AG20443 (cell line): Measurements from ENCODE around the gene TOP2B.

ENCODE experiments used
- DNase-seq: peaks from one replicate; pipeline ENCODE4 v3.0.0; 2012; ENCODE audit warnings: low spot score, mixed read lengths

The TOP2B gene

DNA sequence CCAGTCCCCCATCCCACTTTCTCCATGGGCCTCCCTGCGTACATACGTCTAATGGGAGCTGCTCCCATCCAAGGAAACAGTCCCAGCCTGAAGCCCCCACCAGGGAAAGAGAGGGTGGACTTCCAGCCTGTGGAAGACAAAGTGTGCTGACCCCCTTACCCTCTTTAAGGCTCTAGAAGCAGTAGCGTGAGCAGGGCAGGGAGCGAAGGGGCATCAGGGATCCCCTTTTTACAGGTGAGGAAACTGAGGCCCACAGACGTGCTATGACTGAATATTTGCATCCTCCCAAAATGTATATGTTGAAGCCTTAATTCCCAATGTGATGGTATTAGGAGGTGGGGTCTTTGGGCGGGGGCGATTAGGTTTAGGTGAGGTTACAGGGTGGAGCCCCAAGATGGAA lies 83.4 kb downstream of the TOP2B start:
- DNase-seq, result no peak

DNA sequence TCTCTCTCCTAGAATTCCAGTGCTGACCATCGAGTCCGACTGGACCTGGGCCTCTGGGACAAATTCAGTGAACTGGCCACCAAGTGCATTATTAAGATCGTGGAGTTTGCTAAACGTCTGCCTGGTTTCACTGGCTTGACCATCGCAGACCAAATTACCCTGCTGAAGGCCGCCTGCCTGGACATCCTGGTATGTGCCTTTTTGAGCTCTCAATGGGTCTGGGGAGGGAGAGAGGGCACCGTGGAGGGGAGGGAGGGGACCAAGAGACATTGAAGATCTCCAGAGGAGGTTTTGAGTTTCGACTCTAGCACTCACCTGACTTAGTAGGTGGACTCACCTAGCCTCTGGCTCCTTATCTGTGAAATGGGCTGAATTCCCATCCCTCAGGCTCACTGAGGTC lies 84.2 kb downstream of the TOP2B start:
- DNase-seq, result no peak

DNA sequence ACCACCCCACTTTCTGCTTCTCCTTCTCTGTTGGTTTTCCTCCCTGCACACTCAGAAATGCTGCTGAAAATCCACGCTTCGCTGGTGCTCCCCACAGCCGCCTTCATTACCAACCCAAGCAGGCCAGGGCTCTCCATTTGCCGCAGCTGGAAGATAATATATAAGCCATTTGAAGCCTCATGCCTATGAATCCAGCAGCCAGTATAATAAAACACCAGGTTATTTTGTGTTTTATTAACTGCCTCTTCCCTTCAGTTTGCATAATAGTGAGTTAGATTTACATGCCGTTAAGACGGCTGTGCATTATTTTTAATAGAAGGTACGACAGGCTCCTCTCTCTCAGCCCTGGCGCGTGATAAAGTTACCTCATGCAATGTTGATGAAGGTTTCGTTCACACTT lies 86.6 kb downstream of the TOP2B start:
- DNase-seq, result no peak

DNA sequence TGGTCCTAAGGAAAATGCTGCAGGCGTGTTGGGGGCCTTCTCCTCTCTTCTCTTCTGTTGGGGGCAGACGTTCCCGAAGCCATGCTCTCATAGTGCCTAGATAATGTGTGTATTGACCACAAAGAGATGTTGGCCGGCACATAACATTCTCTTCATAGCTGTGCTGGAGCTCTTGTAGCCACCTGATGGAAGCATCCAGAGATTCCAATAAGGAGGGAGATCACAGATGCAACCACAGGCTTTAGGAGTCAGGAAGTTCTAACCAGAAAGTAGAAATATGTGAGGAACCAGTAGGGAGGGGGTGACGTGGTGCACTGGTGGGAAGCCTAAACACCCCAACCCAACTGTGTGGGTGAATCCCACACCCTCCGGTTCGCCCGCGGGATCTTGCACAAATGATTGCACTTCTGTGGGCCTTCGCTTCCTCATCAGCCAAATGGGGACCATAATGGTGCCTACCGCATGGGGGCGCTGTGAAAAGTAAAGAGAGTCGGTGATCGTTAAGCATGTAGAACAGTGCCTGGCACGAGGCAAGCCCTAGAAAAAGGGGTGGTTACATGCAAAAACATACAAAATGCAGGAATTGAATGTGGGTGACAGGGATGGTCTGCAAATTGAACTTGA lies 87.8 kb downstream of the TOP2B start:
- no peak for DNase-seq

DNA sequence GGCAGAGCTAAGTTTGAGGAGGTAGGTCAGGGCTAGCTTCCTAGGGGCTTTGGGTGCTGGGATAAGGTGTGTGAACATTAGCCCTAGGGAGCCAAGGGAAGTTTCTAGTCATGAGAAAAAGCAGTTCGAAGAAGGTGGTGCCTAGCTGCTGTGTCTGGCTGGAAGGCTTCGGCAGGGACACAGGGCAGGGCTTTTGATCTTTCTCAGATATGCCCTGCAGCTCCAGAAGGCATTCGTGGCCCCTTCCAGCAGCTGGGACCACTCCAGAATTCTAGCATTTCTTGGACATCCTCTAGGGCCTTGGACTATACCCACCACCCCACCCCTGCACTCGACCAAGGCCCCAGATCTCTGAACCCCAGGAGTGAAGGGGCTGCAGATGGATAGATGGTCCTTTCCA lies 88.6 kb downstream of the TOP2B start:
- DNase-seq, result no peak

DNA sequence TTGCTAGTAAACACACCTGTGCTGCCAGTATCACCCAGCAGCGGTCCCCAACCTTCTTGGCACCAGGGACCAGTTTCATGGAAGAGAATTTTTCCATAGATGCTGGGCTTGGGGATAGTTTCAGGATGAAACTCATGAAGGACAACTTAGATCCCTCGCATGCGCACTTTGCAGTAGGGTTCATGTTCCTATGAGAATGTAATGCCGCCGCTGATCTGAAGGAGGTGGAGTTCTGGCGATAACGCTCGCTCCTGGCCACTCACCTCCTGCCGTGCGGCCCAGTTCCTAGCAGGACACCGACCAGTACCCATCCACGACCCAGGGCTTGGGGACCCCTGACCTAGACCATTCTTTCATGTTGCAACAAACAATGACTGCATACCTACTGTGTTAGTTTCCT lies 89.7 kb downstream of the TOP2B start:
- DNase-seq, result no peak

DNA sequence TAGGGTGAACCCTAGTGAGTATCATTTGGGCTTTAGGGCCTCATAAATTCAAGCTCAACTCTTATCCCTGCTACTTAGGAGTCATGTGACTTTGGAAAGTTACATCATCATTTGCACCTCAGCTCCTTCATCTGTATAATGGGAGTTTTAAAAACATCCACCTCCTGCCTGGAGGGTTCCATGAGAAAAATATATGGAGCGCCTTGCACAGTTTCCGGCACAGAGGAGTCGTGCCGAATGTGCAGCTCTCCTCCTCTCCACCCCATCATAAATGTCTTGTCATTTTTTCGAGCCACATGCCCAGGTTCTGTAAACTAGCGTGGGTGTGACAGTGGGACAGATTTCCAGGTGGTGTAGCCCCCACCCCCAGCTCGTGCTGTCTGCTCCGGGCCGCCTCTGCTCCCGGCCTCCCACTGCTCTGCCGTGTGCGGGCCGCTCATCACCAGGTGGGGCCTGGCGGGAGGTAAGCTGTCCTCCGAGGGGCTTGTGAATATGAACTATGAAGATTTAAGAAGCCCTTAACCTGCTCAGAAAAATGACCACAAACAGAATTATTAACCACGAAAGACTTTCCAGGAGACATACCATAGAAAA lies 90.4 kb downstream of the TOP2B start:
- DNase-seq, result no peak

DNA sequence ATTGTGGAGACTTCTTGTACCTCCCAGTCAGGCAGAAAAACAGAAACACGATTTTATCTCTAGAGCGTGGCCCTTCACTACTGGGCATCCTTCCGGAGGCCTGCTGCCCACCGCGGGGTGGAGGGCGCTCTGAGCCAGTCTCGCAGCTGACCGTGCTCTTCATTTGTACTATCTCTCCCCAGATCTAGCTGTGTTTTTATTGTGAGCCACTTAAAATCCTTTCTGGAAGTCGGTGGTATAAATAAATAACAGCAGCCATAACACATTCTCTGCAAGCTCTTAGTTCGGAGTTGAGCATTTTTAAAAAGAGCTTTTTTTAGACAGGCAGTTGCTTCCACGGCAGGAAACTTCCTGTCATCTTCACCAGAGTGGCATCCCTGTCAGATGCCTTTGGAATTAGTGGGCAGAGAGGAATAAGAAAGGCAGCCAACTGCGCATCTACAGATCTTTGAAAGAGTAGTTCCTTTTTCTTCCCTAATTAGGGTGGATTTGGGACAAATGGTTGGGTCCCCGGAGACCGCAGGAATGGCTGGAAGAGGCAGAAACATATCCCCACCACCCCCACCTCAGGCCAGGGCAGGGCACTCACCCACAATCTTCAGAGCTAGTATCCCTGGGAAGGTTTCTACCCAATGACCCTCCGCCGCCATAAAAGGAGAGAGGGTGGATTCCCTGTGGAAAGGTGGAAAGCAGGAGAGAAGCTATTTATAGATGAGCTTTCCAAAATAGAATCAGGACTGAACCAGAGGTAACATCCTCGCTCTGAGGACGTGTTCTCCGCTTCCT lies 91.1 kb downstream of the TOP2B start:
- DNase-seq, result peak; percentile 62

DNA sequence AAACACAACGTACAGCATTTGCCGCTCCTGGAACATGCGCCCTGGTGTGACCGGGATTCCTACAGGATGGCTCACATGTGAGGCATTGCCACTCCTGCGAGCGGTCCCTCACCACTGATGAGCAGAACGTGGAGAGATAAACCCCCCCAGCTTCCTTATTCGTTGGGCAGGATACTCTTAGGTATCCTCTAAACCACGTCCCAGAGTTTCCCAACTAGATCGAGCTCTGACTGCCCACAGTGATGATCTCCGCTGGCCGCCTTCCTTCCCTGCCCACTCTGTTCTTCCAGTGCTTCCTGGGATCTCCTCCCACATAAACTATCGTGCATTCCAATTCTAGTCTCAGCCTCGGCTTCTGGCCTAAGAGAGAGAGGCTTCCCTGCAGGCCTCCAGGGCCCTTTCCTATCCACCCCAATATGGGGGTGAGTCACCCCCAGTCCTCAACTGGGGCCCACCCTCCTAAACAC lies 91.8 kb downstream of the TOP2B start:
- no peak for DNase-seq

DNA sequence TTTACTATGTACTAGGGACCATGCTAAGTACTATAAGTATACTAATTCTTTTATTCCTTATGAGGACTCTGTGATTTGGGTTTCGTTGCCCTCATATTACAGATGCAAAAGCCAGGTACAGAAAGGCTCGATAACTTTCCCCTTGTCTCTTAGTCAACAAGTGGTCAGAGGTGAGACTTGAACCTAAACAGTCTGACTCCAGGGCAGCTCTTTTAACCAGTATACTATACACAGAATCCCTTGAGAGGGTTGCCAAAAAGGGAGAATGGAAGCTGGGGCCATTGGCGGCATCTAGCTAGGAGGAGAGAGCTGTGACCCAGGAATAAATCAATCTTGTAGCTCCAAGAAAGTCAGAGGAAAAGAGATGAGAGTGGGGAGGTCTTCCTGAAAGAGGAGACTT lies 92.4 kb downstream of the TOP2B start:
- no peak for DNase-seq

DNA sequence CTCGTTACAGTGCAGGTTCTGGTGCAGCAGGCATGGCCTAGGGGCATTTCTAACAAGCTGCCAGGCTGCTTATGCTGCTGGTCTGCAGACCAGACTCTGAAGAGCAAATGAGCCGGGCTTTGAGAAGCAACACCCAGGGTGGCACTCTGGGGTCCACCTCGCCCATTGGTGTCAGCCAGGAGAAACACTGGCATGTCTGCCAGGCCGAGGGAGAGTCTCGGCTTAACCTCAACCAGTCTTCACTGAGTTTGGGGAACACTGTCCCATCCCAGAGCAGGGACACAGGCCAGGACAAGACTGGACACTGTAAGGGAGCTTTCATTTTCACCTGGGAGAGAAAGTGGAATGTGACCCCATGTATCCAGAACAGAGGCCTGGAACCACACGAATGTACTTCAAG lies 93.4 kb downstream of the TOP2B start:
- no peak for DNase-seq

DNA sequence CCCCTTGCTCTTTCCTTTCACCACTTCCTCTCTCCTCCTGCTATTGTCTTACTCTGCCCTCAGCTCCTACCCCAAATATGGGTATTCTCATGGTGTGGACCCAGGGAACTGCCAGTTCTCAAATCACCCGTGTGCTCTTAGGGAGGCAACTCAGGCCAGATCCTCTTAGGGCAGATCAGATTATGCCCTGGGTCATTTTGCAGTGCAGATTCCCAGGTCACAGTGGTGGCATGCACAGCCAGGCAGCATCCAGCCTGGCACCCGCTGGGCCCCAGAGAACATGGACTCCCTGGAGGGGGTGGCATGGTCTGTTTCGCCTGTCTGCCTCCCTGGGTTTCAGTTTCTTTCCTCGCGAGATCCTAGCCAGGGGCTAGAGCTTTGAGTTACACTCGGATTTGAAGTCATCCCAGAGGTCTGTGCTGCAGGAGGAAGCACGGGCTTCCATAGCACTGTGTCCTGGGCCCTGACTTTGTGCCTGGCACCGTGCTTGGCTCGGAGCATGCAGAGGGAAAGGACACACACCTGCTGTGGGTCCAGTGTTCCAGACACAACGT lies 96.1 kb downstream of the TOP2B start:
- DNase-seq, result no peak

DNA sequence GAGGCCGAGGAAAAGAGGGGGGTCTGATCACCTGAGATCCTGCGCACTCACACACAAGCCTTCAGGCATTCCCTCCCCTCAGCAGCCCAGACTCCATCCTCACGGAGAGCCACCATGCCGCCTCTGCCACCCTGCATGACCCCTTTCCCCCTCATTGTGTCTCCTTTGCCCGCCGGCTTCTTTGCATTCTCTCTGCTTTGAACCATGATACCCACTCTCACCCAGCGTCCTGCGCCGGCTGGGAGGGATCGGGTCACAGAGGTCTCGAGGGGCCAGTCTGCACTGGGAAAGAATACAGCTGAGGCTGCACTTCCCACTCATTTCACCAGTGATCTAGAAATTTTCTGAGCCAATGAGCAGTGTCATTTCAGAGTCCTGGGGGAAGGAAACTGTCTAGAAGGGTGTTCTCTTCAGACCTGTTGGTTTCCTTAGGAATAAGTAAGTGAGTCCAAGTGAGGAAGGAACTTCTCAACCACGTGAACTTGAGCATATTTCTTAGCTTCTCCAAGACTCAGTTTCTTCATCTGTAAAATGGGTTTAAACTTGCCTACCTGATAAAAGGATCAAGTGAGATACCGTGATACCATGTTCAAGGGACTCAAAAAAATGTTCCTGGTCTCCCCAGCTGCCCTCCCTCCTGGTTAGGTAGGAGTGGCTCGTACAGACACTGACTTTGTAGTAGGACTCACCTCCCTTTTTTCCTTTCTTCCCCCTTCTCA lies 96.7 kb downstream of the TOP2B start:
- DNase-seq, result no peak

DNA sequence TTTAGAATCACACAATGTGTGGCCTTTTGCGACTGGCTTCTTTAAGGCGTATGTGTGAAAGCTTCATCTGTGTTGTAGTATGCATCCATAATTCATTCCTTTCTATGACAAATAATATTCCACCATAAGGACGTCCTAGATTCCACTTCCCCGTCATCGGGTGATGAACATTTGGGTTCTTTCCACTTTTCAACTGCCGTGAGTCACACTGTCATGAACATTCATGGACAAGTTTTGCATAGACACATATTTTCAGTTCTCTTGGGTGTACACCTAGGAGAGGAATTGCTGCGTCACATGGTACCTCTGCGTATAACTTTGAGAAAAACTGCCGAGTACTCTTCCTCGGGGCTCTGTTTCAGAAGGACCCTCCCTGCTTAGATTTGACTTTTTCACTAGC lies 97.3 kb downstream of the TOP2B start:
- no peak for DNase-seq

DNA sequence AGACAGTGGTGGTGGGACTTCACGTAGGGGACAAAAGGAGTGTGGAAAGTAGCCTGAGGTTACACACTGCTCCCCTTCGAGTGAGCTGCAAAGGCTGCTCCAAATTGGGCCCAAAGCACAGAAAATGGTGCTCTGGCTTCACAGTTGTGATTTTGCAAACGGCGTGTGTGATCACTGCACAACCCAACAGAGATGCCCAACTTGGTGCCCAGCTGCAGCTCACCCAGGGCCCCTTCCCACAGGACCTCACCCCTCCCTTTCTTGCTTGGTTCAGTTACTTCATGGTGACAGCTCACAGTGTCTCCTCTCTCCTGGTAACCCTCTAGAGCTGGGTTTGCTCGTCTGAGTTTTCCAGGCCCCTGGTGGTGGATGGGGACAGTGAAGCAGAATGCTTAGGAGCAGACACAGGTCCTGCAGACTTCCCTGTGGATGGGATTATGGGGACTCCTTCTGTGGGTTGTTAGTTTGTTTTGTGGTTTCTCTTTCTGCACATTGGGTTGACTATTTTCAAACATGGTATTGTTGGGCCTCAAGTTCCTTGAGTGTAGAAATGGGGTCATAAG lies 98.3 kb downstream of the TOP2B start:
- no peak for DNase-seq

DNA sequence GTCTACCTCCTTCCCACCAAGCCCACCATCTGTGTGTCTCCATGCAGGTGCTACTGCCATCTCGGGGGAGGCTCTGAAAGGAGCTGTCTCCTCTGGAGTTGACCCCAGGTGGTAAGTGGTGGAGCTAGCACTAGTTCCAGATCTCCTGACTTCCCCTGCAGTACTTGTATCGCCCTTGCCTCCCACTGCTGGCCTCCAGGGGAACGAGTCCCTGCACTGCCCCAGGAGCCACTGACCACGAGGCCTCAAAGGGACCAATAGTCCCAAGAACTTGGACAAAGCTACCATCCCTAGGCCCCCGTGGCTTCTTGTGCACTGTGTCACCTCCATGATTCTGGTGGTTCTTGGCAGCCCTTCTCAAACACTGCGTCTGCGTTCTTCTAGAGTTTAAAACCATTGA lies 98.9 kb downstream of the TOP2B start:
- no peak for DNase-seq

DNA sequence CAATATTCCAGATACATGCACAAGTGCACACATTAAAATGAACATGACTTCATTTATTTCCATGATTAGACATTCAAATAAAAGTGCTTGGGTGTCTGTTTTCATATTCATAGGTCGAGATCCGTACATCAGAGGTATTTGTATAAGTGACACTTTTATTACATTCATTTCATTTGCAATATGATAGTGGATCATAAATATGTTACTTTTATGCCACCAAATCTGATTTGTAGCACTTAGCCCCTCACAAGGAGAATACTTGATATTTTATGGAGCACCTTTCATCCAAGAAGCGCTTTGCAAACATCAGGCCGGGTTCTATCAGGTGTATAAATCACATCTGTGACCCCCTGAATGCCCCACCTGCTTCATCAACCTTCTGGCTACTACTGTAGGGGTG lies 100.6 kb downstream of the TOP2B start:
- no peak for DNase-seq

DNA sequence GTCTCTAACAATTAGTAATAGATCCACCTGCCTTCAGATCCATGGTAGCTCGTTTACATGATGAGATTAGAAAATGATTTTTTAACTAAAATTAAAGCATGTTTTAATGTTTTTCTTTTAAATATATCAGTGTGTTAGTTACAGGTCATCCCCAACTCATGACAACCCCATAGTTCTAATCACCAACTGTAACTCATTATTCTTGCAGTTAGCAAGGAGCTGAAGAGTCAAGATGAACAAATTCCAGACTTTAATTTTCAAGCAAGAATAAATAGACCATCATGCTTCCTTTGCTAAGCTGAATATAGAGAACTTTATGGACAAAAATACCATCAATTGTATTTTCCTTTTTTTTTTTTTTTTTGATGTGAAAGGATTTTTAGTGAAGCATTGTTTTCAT lies 101.1 kb downstream of the TOP2B start:
- no peak for DNase-seq

DNA sequence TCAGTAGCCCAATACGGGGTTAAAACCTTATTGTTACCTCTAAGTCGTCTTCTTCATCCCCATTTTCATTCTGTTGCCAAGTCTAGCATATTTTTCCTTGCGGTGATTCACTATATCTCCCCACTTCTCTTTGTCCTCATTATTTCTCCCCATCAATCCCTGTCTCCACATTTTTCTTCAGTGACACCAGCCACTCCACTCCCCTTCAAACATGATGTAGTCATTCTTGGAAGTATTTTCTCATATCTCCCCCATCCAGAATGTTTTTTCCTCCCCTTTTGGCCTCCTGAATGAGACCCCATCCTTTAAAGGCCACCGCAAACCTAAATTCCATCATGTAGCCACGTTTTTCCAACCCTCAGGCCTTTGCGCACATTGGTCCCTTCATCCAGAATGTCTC lies 105.9 kb downstream of the TOP2B start:
- no peak for DNase-seq

DNA sequence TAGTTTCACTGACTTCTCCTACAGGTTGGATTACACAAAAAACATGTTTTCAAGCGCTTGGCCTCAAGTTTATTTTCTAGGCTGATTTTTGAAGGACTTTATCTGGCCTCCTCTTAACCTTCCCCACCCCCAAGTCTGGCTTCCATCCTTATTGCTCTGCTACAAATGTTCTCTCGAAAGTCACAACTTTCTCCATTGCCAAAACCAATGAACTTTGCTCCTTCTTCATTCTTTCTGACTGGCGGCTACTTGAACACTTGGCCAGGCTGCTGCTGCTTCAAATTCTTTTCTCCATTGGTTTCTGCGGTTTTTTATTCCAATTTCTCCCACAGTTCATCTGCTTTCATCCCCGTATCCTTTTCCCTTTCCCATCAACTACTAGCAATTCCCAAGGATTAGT lies 106.6 kb downstream of the TOP2B start:
- DNase-seq, result peak; percentile 18

DNA sequence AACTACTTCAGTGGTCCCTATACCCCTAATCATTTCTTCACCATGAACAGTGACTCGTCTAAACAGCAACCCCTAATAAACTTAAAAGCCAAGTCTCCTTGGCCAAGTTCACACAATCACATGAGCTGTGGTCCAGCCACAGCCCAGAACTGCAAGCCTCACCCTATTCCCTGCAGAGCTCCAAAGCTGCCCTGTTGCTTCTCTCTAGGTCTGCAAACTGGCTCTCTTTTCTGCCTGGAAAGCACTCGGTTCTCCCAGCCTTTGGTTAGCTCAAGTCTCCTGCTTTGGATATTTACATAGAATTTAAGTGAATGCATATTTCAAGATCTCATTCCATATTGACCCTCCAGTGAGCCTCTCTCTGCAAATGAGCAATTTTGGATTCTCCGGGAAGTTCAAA lies 107.0 kb downstream of the TOP2B start:
- DNase-seq, result peak; percentile 15

DNA sequence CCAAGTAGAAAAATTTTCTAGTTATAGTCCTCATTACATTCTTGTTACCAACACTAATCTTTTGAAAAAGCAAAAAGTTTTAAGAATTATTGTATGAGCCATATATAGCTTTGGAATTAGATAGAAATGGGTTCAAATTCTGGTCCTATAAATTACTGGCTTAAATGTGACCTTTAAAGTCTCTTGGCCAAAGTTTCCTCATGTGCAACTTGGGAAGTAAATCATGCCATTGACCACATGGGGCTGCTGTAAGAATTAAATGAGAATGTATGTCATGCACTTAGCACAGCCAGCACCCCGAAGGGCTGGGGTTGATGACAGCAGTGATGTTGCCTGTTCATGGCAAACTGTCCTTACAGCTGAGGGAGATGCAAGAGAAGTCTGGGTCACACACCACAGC lies 108.3 kb downstream of the TOP2B start:
- DNase-seq, result no peak
